Retinal pigment epithelial cell (primary cell): ENCODE data around the gene PPARD.
A peak's percentile ranks its signal among the peaks of the same experiment; 100 is the strongest.
"Not testable (repeated sequence)": the region's sequence is repeated elsewhere in the genome, so short reads cannot be mapped to it uniquely, and the experiment has no call there.

Experiments used
- DNase-seq: peaks from one replicate; pipeline ENCODE4 v3.0.0-alpha.2; 2010; ENCODE audit warnings: low read depth
- H3K4me3 ChIP-seq: 2 replicates; pipeline ENCODE4 v1.5.1; 2011; ENCODE audit warnings: mild to moderate bottlenecking, low read length, control low read depth, moderate library complexity
- TF ChIP-seq, protein P1 (sequence below): conservative IDR thresholded peaks from 2 replicates; pipeline ENCODE4 v1.5.1; 2011; ENCODE audit warnings: low read depth, low read length, control low read depth, inconsistent platforms

The PPARD gene

DNA sequence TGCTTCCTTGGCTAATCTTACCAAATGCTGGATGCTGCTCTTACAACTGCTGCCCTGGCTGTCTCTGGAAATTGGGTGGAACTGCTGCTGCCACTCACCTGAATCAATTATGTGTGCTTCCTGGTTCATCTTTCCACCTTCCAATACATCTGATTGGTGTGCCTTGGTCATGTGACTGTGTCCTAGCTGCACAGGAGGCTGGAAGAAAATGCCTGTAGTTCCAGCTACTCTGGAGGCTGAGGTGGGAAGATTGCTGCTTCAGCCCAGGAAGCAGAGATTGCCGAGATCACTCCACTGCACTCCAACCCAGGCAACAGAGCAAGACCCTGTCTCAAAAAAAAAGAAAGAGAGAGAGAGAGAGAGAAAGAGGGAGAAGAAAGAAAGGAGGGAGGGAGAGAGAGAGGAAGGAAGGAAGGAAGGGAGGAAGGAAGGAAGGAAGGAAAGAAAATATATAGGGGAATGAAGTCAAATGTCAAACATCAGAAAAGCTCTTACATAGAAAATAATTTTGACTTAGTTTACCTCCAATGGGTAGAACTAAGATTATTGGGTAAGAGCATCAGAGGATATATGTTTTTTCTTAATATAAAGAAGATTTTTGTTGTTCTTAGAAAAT is 14.1 kb upstream of the PPARD start:
- TF ChIP-seq, protein P1, sequence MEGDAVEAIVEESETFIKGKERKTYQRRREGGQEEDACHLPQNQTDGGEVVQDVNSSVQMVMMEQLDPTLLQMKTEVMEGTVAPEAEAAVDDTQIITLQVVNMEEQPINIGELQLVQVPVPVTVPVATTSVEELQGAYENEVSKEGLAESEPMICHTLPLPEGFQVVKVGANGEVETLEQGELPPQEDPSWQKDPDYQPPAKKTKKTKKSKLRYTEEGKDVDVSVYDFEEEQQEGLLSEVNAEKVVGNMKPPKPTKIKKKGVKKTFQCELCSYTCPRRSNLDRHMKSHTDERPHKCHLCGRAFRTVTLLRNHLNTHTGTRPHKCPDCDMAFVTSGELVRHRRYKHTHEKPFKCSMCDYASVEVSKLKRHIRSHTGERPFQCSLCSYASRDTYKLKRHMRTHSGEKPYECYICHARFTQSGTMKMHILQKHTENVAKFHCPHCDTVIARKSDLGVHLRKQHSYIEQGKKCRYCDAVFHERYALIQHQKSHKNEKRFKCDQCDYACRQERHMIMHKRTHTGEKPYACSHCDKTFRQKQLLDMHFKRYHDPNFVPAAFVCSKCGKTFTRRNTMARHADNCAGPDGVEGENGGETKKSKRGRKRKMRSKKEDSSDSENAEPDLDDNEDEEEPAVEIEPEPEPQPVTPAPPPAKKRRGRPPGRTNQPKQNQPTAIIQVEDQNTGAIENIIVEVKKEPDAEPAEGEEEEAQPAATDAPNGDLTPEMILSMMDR, result no peak
- DNase-seq, result no peak
- H3K4me3 ChIP-seq, result no peak overlapping the region

DNA sequence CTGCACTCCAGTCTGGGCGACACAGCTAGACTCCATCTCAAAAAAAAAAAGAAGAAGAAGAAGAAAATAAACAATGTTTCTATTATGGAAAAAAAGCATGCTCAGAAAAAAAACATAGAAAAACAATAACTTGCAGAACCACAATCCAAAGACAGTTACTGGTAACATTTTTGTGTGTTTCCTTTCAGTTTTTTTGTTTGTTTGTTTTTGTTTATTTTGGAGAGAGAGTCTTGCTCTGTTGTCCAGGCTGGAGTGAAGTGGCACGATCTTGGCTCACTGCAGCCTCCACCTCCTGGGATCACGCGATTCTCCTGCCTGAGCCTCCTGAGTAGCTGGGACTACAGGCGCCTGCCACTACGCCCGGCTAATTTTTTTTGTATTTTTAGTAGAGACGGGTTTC is 13.4 kb upstream of the PPARD start:
- DNase-seq, H3K4me3 ChIP-seq: not testable (repeated sequence)

DNA sequence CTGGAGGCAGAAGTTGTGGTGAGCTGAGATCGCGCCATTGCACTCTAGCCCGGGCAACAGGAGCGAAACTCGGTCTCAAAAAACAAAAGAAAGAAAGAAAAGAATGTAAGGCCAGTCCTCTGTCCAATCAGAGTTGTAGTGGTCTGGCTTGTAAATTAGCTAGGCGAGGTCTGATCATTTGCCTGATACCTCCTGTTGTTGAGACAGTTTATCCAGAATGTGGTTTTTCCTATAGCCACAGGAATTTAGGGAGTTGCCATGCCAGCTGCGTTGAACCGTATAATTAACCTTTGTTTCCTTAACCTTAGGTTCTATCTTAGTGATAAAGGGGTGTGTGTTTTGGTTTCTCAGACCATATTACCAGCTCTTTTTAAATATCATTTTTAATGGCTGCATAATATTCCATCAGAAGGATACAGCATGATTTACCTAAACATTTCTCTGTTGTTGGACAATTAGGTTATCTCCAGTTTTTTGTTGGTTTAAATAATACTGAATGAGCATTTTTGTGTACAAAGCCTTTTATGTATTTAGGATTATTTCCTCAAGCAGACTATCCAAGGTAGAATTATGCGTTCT is 11.7 kb upstream of the PPARD start:
- H3K4me3 ChIP-seq, result no peak overlapping the region
- TF ChIP-seq, protein P1, result no peak
- DNase-seq, result no peak

DNA sequence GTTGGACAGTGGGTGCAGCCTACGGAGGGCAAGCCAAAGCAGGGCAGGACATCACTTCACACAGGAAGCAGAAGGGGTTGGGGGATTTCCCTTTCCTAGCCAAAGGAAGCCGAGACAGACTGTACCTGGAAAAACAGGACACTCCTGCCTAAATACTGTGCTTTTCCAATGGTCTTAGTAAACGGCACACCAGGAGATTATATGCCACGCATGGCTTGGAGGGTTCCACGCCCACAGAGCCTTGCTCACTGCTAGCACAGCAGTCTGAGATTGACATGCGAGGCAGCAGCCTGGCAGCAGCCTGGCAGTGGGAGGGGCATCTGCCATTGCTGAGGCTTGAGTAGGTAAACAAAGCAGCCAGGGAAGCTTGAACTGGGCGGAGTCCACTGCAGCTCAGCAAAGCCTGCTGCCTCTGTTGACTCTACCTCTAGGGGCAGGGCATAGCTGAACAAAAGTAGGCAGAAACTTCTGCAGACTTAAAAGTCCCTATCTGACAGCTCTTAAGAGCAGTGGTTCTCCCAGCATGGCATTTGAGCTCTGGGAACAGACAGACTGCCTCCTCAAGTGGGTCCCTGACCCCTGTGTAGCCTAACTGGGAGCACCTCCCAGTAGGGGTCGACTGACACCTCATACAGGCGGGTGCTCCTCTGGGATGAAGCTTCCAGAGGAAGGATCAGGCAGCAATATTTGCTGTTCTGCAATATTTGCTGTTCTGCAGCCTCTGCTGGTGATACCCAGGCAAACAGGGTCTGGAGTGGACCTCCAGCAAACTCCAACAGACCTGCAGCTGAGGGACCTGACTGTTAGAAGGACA is 10.1 kb upstream of the PPARD start:
- TF ChIP-seq, protein P1, result peak; percentile 28
- not testable (repeated sequence) for H3K4me3 ChIP-seq, DNase-seq

DNA sequence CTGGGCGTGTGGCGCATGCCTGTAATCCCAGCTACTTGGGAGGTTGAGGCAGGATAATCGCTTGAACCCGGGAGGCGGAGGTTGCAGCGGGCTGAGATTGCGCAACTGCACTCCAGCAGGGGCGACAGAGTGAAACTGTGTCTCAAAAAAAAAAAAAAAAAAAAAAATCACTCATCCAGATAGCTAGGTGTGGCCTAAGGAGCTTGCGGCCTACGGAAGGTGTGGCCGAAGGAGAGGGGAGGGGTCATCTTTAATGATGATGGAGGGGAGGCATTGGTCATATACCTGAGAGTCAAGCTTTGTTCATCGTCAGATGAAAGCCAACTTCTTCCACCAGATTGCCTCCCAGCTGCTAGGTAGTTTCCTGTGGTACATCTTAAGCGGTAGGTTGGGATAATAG is 801 bp upstream of the PPARD start:
- TF ChIP-seq, protein P1, result no peak
- no peak for DNase-seq
- H3K4me3 ChIP-seq, result no peak overlapping the region

DNA sequence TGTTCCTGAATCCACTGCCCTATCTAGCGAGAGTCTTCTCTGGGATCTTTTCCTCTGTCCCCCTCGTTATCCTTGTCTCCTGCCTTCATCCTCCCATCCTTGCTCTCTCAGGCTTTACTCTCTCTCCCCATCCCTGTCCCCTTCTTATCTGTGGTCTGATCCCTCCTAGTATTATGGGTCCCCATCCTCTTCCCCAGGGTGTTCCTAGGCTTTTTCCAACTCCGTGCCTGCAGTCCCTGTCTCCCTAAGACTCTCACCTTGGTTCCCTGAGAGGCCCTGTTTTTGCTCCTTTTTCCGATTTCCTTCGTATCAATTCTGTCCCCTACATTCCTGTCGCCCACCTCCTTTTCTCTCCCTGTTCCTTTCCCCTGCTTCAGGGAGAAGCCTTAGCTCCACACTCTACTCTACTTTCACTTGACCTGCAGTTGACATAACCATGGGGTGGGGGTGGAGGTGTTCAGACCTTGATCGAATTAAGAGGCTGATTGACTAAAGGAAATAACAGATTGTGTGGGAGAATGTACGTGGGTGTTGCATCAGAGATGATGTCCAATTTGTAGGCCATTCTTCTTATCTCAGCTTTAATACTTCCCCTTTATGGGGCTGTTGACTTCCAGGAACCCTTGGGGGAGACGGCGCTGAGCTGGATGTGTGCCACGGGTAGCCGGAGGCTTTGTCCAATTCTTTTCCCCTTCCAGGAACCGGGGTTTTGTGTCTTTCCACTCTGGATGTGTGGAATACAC is 905 bp downstream of the PPARD start:
- no peak for DNase-seq
- TF ChIP-seq, protein P1, result no peak
- peak overlapping the region; percentile 91 for H3K4me3 ChIP-seq

DNA sequence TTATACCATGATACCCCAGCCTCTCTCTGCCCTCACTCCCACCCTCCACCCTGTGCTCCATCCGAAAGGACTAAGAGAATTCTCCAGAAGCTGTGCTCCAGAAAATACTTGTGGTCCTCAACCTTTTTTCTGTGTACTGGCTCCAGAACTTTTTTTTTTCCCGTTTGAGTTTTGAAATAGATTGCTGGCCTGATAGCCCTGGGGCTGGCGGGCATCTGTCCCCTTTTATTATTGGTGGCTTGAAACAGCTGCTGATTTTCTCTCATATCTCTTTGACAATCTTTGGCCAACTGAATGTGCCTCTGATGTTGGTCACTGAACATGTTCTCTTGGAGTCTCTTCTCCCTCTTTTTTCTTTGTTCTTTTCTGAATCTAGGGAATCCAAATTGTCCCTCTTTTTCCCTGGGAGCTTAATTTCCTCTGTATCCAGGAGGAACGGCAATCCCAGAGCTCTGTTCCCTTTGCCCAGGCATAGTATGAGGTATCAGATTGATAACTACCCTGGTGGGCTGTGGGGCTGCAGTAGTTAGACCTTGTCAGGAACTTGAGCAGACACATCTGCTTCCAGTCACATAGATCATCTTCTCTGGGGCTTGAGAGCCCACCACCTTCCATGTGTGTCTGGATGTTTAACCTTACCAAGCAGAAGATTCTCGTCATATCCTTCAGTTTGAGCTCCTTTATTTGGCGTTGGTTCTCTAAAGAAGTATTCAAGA is 1.6 kb downstream of the PPARD start:
- TF ChIP-seq, protein P1, result no peak
- H3K4me3 ChIP-seq, result peak overlapping the region; percentile 91
- no peak for DNase-seq
